Thymus (tissue), 11 donors: ENCODE measurements around the gene PEPD. TPM values are rescaled to one million over a fixed set of nuclear protein-coding genes. Genes with fewer than 3 reads are reported as not detected.

Experiments
- DNase-seq, 9 donors: peaks; one replicate each; pipeline ENCODE4 v3.0.0-alpha.2; 2013; ENCODE audit warnings: low spot score in 9 of 9, low read depth in 6 of 9, missing footprints in 1 of 9
- H3K27ac ChIP-seq, 2 donors: one replicate each; pipeline ENCODE4 v1.5.1; 2013; ENCODE audit warnings: control low read depth in 1 of 2, low read depth in 1 of 2, low read length in 1 of 2, mild to moderate bottlenecking in 1 of 2, moderate library complexity in 1 of 2
- H3K27me3 ChIP-seq, 2 donors: one replicate each; pipeline ENCODE4 v1.5.1; 2013; ENCODE audit warnings: low read length in 1 of 2; ENCODE audit not compliant: control insufficient read depth in 2 of 2, insufficient read depth in 1 of 2
- H3K36me3 ChIP-seq, 2 donors: one replicate each; pipeline ENCODE4 v1.5.1; 2013; ENCODE audit warnings: low read length in 1 of 2, mild to moderate bottlenecking in 1 of 2, moderate library complexity in 1 of 2; ENCODE audit not compliant: control insufficient read depth in 2 of 2, insufficient read depth in 2 of 2
- H3K4me1 ChIP-seq, 2 donors: one replicate each; pipeline ENCODE4 v1.5.1; 2013; ENCODE audit warnings: low read length in 2 of 2; ENCODE audit not compliant: control insufficient read depth in 2 of 2, insufficient read depth in 2 of 2
- H3K4me3 ChIP-seq, 2 donors: one replicate each; pipeline ENCODE4 v1.5.1; 2013; ENCODE audit warnings: low read length in 2 of 2, control low read depth in 1 of 2, mild to moderate bottlenecking in 1 of 2
- H3K9me3 ChIP-seq, 2 donors: one replicate each; pipeline ENCODE4 v1.5.1; 2013; ENCODE audit warnings: low read length in 1 of 2, mild to moderate bottlenecking in 1 of 2; ENCODE audit not compliant: control insufficient read depth in 2 of 2, insufficient read depth in 1 of 2
- WGBS: extraction: QIAGEN DNeasy Blood & Tissue Kit; methylation state at CpG from one replicate; pipeline ENCODE4 v1.1.7; 2013; 5-methylcytosine and 5-hydroxymethylcytosine counted together
- polyA plus RNA-seq: library from polyadenylated mRNA; stranded (reverse); fragments of 200-250 nt; gene quantifications from one replicate; pipeline ENCODE4 v1.2.3, GENCODE V29; 2013
- total RNA-seq: library from RNA; stranded (reverse); fragments of 120-200 nt; gene quantifications from one replicate; pipeline ENCODE4 v1.2.4, GENCODE V29; 2013
- donor health status: healthy.

Gene PEPD
- total and polyA plus RNA-seq, 2 donors: 24.7 to 42.4 TPM

- H3K27ac ChIP-seq: no peak overlapping the region
- H3K4me1 ChIP-seq: no peaks in the 10 kb centered on the region
- H3K36me3 ChIP-seq: no peaks in the 10 kb centered on the region
- no peaks in the 10 kb centered on the region for H3K9me3 ChIP-seq
- no peak overlapping the region for H3K4me3 ChIP-seq
- peak in 7 of 9 donors; percentile 20 to 61 (median 41) for DNase-seq
- WGBS: 49% methylated on average over 27 of the region's 27 CpGs
- no peaks in the 10 kb centered on the region for H3K27me3 ChIP-seq
Measured at GRCh38 chr19:33416307-33417215, 105.0 kb downstream of the PEPD start.

- Histone ChIP-seq H3K4me1 (no peaks in the 10 kb centered on the region), H3K9me3 (no peaks in the 10 kb centered on the region), H3K27me3 (no peaks in the 10 kb centered on the region), H3K4me3 (no peak overlapping the region), H3K27ac (no peak overlapping the region), H3K36me3 (no peaks in the 10 kb centered on the region)
- DNase-seq: no peak
- WGBS: 96% methylated on average over 32 of the region's 32 CpGs
Measured at GRCh38 chr19:33414667-33415605, 106.7 kb downstream of the PEPD start.

GRCh38 chr19:33413868-33414666 is 107.5 kb downstream of the PEPD start:
- Histone ChIP-seq H3K27ac (no peak overlapping the region), H3K27me3 (no peaks in the 10 kb centered on the region), H3K4me1 (no peaks in the 10 kb centered on the region), H3K4me3 (no peak overlapping the region), H3K9me3 (no peaks in the 10 kb centered on the region), H3K36me3 (no peaks in the 10 kb centered on the region)
- WGBS: 96% methylated on average over 25 of the region's 25 CpGs
- DNase-seq: no peak

GRCh38 chr19:33413426-33413725 is 108.2 kb downstream of the PEPD start:
- 97% methylated on average over 13 of the region's 13 CpGs for WGBS
- Histone ChIP-seq H3K9me3 (no peaks in the 10 kb centered on the region), H3K4me1 (no peaks in the 10 kb centered on the region), H3K4me3 (no peak overlapping the region), H3K27me3 (no peaks in the 10 kb centered on the region), H3K36me3 (no peaks in the 10 kb centered on the region), H3K27ac (no peak overlapping the region)
- DNase-seq: no peak

- Histone ChIP-seq H3K27ac (no peak overlapping the region), H3K27me3 (no peaks in the 10 kb centered on the region), H3K36me3 (no peaks in the 10 kb centered on the region), H3K9me3 (no peaks in the 10 kb centered on the region), H3K4me3 (no peak overlapping the region), H3K4me1 (no peaks in the 10 kb centered on the region)
- no peak for DNase-seq
- WGBS: 94% methylated on average over 18 of the region's 18 CpGs
Measured at GRCh38 chr19:33412601-33413425, 108.8 kb downstream of the PEPD start.

- H3K27me3 ChIP-seq: no peaks in the 10 kb centered on the region
- no peak overlapping the region for H3K4me3 ChIP-seq
- H3K36me3 ChIP-seq: no peaks in the 10 kb centered on the region
- no peaks in the 10 kb centered on the region for H3K9me3 ChIP-seq
- no peak overlapping the region for H3K27ac ChIP-seq
- no peak for DNase-seq
- WGBS: 96% methylated on average over 20 of the region's 20 CpGs
- no peaks in the 10 kb centered on the region for H3K4me1 ChIP-seq
Measured at GRCh38 chr19:33411621-33412180, 109.9 kb downstream of the PEPD start.

- H3K9me3 ChIP-seq: no peaks in the 10 kb centered on the region
- H3K4me1 ChIP-seq: no peaks in the 10 kb centered on the region
- no peaks in the 10 kb centered on the region for H3K27me3 ChIP-seq
- no peak for DNase-seq
- WGBS: 97% methylated on average over 21 of the region's 21 CpGs
- H3K27ac ChIP-seq: no peak overlapping the region
- H3K4me3 ChIP-seq: no peak overlapping the region
- no peaks in the 10 kb centered on the region for H3K36me3 ChIP-seq
Measured at GRCh38 chr19:33410915-33411401, 110.6 kb downstream of the PEPD start.
